Neural cell (in vitro differentiated cells): Measurements from ENCODE around the gene OR52E4. TPM values are rescaled to one million over a fixed set of nuclear protein-coding genes. Genes with fewer than 3 reads are reported as not detected.

ENCODE experiments used
- H2AFZ ChIP-seq: fragments of 200-600, 300-800 bp; sonication (generic), shearing (Covaris generic); 2 replicates; pipeline ENCODE4 v1.6.0; 2014; ENCODE audit warnings: low read depth, mild to moderate bottlenecking, antibody characterized with exemption, low read length, moderate library complexity
- H3F3A ChIP-seq: fragments of 200-600 bp; shearing (Covaris generic); 2 replicates; pipeline ENCODE4 v1.6.1; 2016; ENCODE audit warnings: mild to moderate bottlenecking, moderate library complexity, mixed read lengths, antibody characterized with exemption, low read length; ENCODE audit not compliant: insufficient read depth, poor library complexity, severe bottlenecking
- H3K27ac ChIP-seq: fragments of 200-600, 300-800 bp; sonication (generic), shearing (Covaris generic); 2 replicates; pipeline ENCODE4 v1.5.1; 2014; ENCODE audit warnings: mild to moderate bottlenecking, low read length, moderate library complexity
- H3K27me3 ChIP-seq: fragments of 300-800, 200-600 bp; sonication (generic), shearing (Covaris generic); 2 replicates; pipeline ENCODE4 v1.6.0; 2014; ENCODE audit warnings: mild to moderate bottlenecking, low read depth, low read length, moderate library complexity; ENCODE audit not compliant: insufficient read depth
- H3K36me3 ChIP-seq: fragments of 300-800, 200-600 bp; sonication (generic), shearing (Covaris generic); 2 replicates; pipeline ENCODE4 v1.5.1; 2014; ENCODE audit warnings: mild to moderate bottlenecking, antibody characterized with exemption, low read length, moderate library complexity; ENCODE audit not compliant: insufficient read depth
- H3K4me2 ChIP-seq: fragments of 300-800, 200-600 bp; sonication (generic), shearing (Covaris generic); 2 replicates; pipeline ENCODE4 v1.6.0; 2014; ENCODE audit warnings: mild to moderate bottlenecking, low read length
- H3K4me3 ChIP-seq: fragments of 300-800, 200-600 bp; sonication (generic), shearing (Covaris generic); 2 replicates; pipeline ENCODE4 v1.5.1; 2014; ENCODE audit warnings: mild to moderate bottlenecking, low read length, moderate library complexity
- H3K79me2 ChIP-seq: fragments of 200-600 bp; shearing (Covaris generic); replicated peaks from 2 replicates; pipeline ENCODE4 v1.6.0; 2014; ENCODE audit warnings: mild to moderate bottlenecking, low read length, moderate library complexity; ENCODE audit not compliant: insufficient read depth
- H3K9ac ChIP-seq: fragments of 300-800, 200-600 bp; sonication (generic), shearing (Covaris generic); 2 replicates; pipeline ENCODE4 v1.6.1; 2016; ENCODE audit warnings: mild to moderate bottlenecking, low read length, mixed read lengths
- H3K9me2 ChIP-seq: fragments of 200-600 bp; shearing (Covaris generic); 2 replicates; pipeline ENCODE4 v1.6.1; 2016; ENCODE audit warnings: mild to moderate bottlenecking, low read length, mixed read lengths; ENCODE audit not compliant: insufficient read depth
- H3K9me3 ChIP-seq: fragments of 200-600, 300-800 bp; sonication (generic), shearing (Covaris generic); 2 replicates; pipeline ENCODE4 v1.6.1; 2016; ENCODE audit warnings: mild to moderate bottlenecking, mixed run types, low read length, moderate library complexity, mixed read lengths
- H4K20me1 ChIP-seq: fragments of 200-600 bp; shearing (Covaris generic); 2 replicates; pipeline ENCODE4 v1.6.1; 2016; ENCODE audit warnings: mild to moderate bottlenecking, mixed run types; ENCODE audit not compliant: insufficient read depth
- EP300 ChIP-seq: fragments of 450-650 bp; conservative IDR thresholded peaks from 2 replicates; pipeline ENCODE4 v1.6.1; 2014; ENCODE audit warnings: antibody characterized with exemption, mild to moderate bottlenecking, moderate library complexity; ENCODE audit not compliant: poor library complexity, severe bottlenecking
- EZH2 ChIP-seq: fragments of 200-600, 300-800 bp; shearing (Covaris generic), sonication (generic); IDR thresholded peaks from 2 replicates; pipeline ENCODE4 v1.6.1; 2014; ENCODE audit warnings: antibody characterized with exemption, low read length, borderline replicate concordance, mild to moderate bottlenecking; ENCODE audit not compliant: insufficient read depth, poor library complexity, severe bottlenecking
- MXI1 ChIP-seq: fragments of 450-650 bp; conservative IDR thresholded peaks from 2 replicates; pipeline ENCODE4 v1.6.1; 2014; ENCODE audit warnings: antibody characterized with exemption, mild to moderate bottlenecking; ENCODE audit not compliant: poor library complexity, severe bottlenecking
- POLR2AphosphoS5 ChIP-seq: IDR thresholded peaks from 2 replicates; pipeline ENCODE4 v1.6.1; 2012
- RAD21 ChIP-seq: fragments of 450-650 bp; conservative IDR thresholded peaks from 2 replicates; pipeline ENCODE4 v1.6.1; 2014; ENCODE audit warnings: antibody characterized with exemption, mild to moderate bottlenecking, moderate library complexity
- SMC3 ChIP-seq: fragments of 450-650 bp; conservative IDR thresholded peaks from 2 replicates; pipeline ENCODE4 v1.6.1; 2014; ENCODE audit warnings: antibody characterized with exemption, mild to moderate bottlenecking, moderate library complexity; ENCODE audit not compliant: poor library complexity
- TAF1 ChIP-seq: IDR thresholded peaks from 2 replicates; pipeline ENCODE4 v1.6.1; 2012; ENCODE audit warnings: low read depth
- polyA plus RNA-seq: library from polyadenylated mRNA; depleted of rRNA; stranded (reverse); fragments of >200 nt; gene quantifications from 2 replicates; pipeline ENCODE4 v1.2.3, GENCODE V29; 2014
- TF ChIP-seq, protein P1 (sequence below): fragments of 450-650 bp; IDR thresholded peaks from 2 replicates; pipeline ENCODE4 v1.5.1; 2014; ENCODE audit warnings: antibody characterized with exemption, mild to moderate bottlenecking, moderate library complexity; ENCODE audit not compliant: poor library complexity, severe bottlenecking
- TF ChIP-seq, protein P2 (sequence below): IDR thresholded peaks from 2 replicates; pipeline ENCODE4 v1.6.1; 2012; ENCODE audit warnings: borderline replicate concordance

OR52E4 gene
- polyA plus RNA-seq, 1 donor from 2014 or later, result not detected

DNA sequence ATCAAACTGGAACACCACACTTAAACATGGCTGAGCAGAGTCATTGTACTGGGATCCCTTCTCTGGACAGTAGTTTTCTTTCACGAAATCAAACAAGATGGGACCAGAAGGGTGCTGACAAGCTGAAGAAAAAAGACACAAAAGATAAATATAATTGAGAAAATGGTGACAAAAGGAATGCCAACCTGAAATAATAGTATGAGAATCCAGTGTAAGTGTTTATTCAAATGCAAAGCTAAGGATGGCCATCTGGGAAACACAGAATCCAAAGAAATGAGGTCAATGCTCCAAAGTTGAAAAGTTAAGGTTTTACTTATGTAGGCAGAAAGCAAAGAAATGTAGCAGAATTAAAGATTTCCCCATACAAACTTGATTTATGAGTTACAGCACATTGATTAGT lies 7.2 kb downstream of the OR52E4 start:
- H3K27me3 ChIP-seq, result no peaks in the 10 kb centered on the region
- no peaks in the 10 kb centered on the region for H4K20me1 ChIP-seq
- H3K36me3 ChIP-seq, result no peaks in the 10 kb centered on the region
- no peaks in the 10 kb centered on the region for H3F3A ChIP-seq
- TF ChIP-seq SMC3 (no peak), MXI1 (no peak), EZH2 (no peak)
- no peak overlapping the region for H3K4me2 ChIP-seq
- no peak overlapping the region for H3K27ac ChIP-seq
- H3K79me2 ChIP-seq, result no peaks in the 10 kb centered on the region
- H3K4me3 ChIP-seq, result no peak overlapping the region
- H3K9ac ChIP-seq, result no peak overlapping the region
- no peaks in the 10 kb centered on the region for H3K9me3 ChIP-seq
- H3K9me2 ChIP-seq, result no peaks in the 10 kb centered on the region
- H2AFZ ChIP-seq, result no peak overlapping the region

GRCh38 chr11:5891216-5891800 lies 10.9 kb downstream of the OR52E4 start:
- no peaks in the 10 kb centered on the region for H3K9me2 ChIP-seq
- H3K27me3 ChIP-seq, result no peaks in the 10 kb centered on the region
- TF ChIP-seq, protein P1, sequence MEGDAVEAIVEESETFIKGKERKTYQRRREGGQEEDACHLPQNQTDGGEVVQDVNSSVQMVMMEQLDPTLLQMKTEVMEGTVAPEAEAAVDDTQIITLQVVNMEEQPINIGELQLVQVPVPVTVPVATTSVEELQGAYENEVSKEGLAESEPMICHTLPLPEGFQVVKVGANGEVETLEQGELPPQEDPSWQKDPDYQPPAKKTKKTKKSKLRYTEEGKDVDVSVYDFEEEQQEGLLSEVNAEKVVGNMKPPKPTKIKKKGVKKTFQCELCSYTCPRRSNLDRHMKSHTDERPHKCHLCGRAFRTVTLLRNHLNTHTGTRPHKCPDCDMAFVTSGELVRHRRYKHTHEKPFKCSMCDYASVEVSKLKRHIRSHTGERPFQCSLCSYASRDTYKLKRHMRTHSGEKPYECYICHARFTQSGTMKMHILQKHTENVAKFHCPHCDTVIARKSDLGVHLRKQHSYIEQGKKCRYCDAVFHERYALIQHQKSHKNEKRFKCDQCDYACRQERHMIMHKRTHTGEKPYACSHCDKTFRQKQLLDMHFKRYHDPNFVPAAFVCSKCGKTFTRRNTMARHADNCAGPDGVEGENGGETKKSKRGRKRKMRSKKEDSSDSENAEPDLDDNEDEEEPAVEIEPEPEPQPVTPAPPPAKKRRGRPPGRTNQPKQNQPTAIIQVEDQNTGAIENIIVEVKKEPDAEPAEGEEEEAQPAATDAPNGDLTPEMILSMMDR, result peak; percentile 70
- TF ChIP-seq SMC3 (peak; percentile 69), EZH2 (no peak), RAD21 (peak; percentile 70), MXI1 (no peak), TAF1 (no peak)
- no peak overlapping the region for H2AFZ ChIP-seq
- H4K20me1 ChIP-seq, result no peaks in the 10 kb centered on the region
- no peak overlapping the region for H3K4me3 ChIP-seq
- H3F3A ChIP-seq, result no peaks in the 10 kb centered on the region
- H3K4me2 ChIP-seq, result no peak overlapping the region
- H3K27ac ChIP-seq, result no peak overlapping the region
- H3K36me3 ChIP-seq, result no peaks in the 10 kb centered on the region
- no peaks in the 10 kb centered on the region for H3K9me3 ChIP-seq
- no peak overlapping the region for H3K9ac ChIP-seq
- no peaks in the 10 kb centered on the region for H3K79me2 ChIP-seq

DNA sequence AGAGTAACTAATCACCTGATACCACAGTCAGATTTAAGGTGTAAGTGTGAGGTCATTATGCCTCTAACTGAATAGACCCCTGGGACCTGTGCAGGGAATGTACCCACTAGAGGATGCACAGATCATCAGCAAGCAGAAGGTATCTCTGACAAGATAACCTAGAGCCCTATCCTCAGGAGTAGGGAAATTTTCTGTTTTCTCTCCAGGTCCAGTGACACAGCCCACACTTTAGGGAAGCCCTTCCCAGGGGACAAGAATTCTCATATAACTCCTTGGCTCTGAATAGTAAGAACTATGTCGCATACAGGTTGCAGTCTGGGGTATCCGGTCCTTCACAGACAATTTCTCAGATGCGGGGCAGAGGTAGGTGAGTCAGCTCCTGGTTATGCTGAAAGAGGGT lies 12.5 kb downstream of the OR52E4 start, which contains the start of gene OR52E5:
Gene OR52E5, plus strand, starts transcription at position 301 of the 400 bp plus-strand sequence. CDS start 7,569 bp downstream, outside the sequence.
- Histone ChIP-seq H4K20me1 (no peaks in the 10 kb centered on the region), H3F3A (no peaks in the 10 kb centered on the region), H2AFZ (no peak within 1 kb of the TSS), H3K27ac (no peak within 1 kb of the TSS), H3K4me2 (no peak within 1 kb of the TSS), H3K4me3 (no peak within 1 kb of the TSS), H3K27me3 (no peaks in the 10 kb centered on the region), H3K9me3 (no peaks in the 10 kb centered on the region), H3K36me3 (no peaks in the 10 kb centered on the region), H3K9me2 (no peaks in the 10 kb centered on the region), H3K9ac (no peak within 1 kb of the TSS), H3K79me2 (no peaks in the 10 kb centered on the region)
- TF ChIP-seq, protein P1, result no peak
- TF ChIP-seq RAD21, result no peak
- TF ChIP-seq, protein P2, sequence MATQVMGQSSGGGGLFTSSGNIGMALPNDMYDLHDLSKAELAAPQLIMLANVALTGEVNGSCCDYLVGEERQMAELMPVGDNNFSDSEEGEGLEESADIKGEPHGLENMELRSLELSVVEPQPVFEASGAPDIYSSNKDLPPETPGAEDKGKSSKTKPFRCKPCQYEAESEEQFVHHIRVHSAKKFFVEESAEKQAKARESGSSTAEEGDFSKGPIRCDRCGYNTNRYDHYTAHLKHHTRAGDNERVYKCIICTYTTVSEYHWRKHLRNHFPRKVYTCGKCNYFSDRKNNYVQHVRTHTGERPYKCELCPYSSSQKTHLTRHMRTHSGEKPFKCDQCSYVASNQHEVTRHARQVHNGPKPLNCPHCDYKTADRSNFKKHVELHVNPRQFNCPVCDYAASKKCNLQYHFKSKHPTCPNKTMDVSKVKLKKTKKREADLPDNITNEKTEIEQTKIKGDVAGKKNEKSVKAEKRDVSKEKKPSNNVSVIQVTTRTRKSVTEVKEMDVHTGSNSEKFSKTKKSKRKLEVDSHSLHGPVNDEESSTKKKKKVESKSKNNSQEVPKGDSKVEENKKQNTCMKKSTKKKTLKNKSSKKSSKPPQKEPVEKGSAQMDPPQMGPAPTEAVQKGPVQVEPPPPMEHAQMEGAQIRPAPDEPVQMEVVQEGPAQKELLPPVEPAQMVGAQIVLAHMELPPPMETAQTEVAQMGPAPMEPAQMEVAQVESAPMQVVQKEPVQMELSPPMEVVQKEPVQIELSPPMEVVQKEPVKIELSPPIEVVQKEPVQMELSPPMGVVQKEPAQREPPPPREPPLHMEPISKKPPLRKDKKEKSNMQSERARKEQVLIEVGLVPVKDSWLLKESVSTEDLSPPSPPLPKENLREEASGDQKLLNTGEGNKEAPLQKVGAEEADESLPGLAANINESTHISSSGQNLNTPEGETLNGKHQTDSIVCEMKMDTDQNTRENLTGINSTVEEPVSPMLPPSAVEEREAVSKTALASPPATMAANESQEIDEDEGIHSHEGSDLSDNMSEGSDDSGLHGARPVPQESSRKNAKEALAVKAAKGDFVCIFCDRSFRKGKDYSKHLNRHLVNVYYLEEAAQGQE, result no peak
- TF ChIP-seq EP300, result no peak
- TF ChIP-seq EZH2, result no peak
- TF ChIP-seq MXI1, result no peak
- TF ChIP-seq POLR2AphosphoS5, result no peak
- TF ChIP-seq SMC3, result no peak
- no peak for TF ChIP-seq TAF1
